SHP77 (cell line): Measurements from ENCODE around the gene DDX10.
"Not testable (repeated sequence)": the region's sequence is repeated elsewhere in the genome, so short reads cannot be mapped to it uniquely, and the experiment has no call there.

Source experiments
- DNase-seq, 2 experiments: peaks; one replicate each; lab custom pipeline; 2025; lab: John Stamatoyannopoulos, UW

Gene DDX10

GRCh38 chr11:108775324-108775723 lies 110.5 kb downstream of the DDX10 start:
- DNase-seq: no peak

GRCh38 chr11:108779147-108779546 lies 114.3 kb downstream of the DDX10 start:
- DNase-seq: not testable (repeated sequence)

DNA sequence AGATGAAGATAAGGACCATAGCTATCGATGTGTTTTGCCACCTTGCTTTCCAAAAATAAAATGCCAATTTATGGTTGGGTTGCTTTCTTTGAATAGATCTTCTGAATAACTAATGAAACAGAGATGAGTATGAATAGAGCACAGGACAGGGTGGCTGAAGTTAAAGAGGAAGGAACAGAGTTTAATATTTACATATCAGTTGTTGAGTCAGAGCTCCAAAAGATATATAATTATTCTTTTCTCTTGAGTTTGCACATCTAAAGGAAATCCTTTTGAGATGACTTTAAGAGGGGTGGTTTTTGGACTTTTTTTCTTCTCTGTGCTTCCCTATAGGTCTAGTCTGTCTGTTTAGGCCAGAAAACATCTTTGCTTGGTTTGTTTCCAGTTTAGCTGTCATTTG lies 115.2 kb downstream of the DDX10 start:
- no peak for DNase-seq

GRCh38 chr11:108781946-108782345 lies 117.1 kb downstream of the DDX10 start:
- DNase-seq: no peak

DNA sequence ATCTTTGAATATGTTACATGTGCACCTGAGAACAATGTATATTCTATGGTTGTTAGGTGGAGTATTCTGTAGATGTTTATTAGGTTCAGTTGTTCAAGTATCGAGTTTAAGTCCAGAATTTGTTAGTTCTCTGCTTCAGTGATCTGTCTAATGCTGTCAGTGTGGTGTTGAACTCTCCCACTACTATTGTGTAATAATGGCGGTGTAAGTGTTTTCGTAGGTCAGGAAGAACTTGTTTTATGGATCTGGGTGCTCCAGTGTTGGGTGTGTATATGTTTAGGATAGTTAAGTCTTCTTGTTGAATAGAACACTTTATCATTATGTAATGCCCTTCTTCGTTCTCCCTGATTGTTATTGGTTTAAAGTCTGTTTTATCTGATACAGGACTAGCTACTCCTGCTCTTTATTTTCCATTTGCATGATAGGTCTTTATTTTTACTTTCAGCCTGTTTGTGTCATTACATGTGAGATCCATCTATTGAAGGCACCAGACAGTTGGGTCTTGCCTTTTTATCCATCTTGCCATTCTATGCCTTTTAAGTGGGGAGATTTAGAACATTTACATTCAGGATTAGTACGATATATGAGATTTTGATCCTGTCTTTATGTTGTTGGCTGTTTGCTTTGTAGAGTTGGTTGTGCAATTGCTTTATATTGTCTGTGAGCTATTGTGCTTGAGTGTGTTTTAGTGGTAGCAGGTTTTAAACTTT lies 121.6 kb downstream of the DDX10 start:
- no peak for DNase-seq

DNA sequence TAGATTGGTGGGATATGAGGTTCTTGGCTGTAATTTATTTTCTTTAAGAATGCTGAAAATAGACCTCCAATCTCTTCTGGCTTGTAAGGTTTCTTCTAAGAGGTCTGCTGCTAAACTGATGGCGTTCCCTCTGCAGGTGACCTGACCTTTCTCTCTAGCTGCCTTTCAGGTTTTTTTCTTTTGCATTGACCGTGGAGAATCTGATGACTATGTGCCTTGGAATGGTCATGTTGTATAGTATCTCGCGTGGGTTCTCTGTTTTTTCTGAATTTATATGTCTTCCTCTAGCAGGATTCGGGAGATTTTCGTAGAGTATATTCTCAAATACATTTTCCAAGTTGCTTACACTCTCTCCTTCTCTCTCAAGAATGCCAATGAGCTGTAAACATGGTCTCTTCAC lies 122.2 kb downstream of the DDX10 start:
- DNase-seq: no peak

- DNase-seq: no peak
Measured at GRCh38 chr11:108788565-108789199, 123.8 kb downstream of the DDX10 start.

- no peak for DNase-seq
Measured at GRCh38 chr11:108790501-108791299, 125.8 kb downstream of the DDX10 start.

- DNase-seq: no peak
Measured at GRCh38 chr11:108793138-108793537, 128.3 kb downstream of the DDX10 start.

DNA sequence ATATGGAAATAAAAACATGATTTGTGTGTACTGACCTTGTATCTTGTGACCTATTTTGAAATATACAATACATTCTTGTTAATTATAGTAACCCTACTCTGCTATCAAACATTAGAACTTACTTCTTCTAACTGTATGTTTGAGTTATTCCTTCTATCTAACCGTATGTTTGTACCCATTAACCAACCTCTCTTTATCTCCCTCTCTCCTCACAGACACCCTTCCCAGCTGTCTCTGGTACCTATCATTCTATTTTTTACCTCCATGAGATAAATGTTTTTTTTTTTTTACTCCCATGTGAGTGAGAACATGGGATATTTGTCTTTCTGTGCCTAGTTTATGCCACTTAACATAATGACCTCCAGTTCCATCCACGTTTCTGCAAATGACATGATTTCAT lies 128.7 kb downstream of the DDX10 start:
- no peak for DNase-seq

DNA sequence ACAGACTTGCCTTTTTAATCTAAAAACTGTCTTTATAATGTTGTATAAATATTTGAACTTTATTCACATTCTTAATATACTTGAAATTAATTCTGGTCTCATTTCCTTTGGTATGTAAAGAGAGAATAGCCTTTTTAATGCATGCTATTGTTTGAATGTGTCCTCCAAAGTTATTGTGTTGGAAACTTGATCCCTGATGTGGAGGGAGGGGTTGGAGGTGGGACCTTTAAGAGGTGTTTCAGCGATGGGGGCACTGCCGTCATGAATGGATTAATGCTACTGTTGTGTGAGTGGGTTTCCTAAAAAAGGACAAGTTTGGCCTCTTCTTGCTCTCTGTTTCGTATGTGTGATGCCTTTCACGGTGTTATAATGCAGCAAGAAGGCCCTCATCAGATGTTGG lies 131.7 kb downstream of the DDX10 start:
- no peak for DNase-seq

DNA sequence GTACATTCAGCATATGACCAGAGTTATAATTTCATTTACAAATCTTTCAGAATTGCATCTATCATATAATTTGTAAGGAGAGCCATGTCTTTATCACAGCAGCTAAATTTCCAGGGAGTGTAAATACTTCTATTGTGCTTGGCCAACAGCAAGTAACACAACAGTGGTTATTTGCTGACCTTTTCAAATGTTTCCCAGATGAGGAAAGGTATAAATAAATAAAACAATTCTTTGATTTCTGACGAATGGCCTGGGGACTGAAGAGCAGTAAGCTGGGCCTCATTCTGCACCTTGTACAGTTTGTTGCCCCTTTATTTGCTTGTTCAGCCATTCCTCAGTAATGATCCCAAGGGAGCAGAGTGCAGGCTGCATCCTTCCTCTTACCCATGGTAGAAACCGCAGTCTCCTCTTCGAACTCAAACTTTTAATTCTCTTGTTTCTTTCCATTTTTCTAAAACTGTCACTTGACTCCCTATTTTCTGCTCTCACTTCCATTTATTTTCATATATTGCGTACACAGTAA lies 132.8 kb downstream of the DDX10 start:
- no peak for DNase-seq

DNA sequence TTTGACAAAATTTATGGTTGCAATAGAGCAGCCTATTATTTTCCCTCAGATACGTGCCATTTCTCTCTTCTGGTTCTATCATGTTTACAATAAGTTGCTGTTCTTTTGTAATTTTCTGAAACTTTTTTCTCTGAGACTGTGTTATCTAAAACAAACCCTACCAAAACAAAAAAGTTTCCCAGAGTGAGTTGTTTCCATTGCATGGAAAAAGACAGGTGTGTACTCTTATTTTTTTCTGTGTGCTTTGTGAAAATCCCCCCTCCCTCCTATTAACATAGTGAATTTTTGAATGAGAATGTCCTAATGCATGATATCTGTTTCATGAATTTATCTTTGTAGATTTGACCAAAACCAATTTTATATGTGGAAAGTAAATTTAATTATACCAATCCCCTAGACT lies 137.6 kb downstream of the DDX10 start:
- no peak for DNase-seq

GRCh38 chr11:108803776-108804175 lies 138.9 kb downstream of the DDX10 start:
- DNase-seq: no peak

DNA sequence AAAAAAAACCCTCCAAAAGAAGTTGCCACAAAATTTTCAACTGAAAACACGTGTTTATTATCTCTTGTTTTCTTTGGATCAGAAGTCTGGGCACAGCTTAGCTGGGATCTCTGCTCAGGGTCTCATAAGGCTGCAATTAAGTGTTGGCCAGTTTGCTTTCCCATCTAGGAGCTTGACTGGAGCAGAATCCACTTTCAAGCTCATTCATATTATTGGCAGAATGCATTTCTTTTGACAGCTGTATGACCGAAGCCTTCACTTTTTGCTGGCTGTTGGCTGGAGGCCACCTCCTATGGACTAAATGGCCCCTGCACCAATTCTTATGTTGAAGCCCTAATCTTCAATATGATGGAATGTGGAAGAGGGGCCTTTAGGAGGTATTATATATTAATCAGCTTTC lies 139.6 kb downstream of the DDX10 start:
- DNase-seq: no peak

GRCh38 chr11:108805030-108805429 lies 140.2 kb downstream of the DDX10 start:
- no peak for DNase-seq

- no peak for DNase-seq
Measured at GRCh38 chr11:108807262-108807661, 142.4 kb downstream of the DDX10 start.

GRCh38 chr11:108813086-108813485 lies 148.2 kb downstream of the DDX10 start:
- DNase-seq: no peak

DNA sequence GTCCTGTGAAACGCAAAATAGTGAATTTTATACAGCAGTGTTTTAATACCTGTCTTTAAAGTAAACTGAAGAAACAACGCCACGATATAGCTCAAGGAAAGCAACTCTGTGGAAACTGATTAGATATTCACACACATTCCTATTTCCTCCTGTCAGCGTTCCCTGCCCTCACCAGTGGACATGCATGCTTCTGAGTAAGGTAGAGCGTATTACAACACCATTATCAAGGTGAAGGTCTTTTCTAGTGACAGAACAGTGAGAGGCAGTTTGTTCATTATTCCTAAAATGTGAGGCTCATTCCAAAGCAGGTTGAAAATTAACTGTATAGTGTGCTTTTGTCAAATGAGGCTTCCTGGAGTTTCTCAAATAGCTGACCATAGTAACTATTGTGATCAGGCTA lies 153.1 kb downstream of the DDX10 start:
- no peak for DNase-seq

- no peak for DNase-seq
Measured at GRCh38 chr11:108818971-108819370, 154.1 kb downstream of the DDX10 start.

- DNase-seq: no peak
Measured at GRCh38 chr11:108819957-108820356, 155.1 kb downstream of the DDX10 start.

GRCh38 chr11:108823960-108824359 lies 159.1 kb downstream of the DDX10 start:
- not testable (repeated sequence) for DNase-seq

DNA sequence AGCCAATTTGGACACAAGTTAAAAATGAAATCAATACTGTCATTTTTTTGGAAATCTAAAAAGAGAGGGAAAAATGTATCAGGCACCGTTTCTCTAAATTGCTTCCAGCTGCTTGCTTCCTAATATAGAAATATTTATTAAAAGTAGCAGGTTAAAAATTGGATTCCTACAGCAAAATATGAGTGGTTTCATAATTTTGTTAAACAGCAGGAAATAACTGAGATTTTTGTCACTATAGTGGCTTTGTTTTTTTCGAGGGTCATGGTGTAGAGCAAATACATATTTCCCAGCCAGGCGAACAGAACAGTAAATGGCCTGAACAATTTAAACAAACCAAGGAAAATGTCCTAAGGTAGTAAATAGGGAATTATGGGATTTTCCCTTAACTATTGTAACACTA lies 159.7 kb downstream of the DDX10 start:
- no peak for DNase-seq
